DND-41 (cell line): ENCODE results near the gene EPB41L4A.

Experiments
- ATAC-seq: fragments of 200-7000 bp; cut with Tn5 transposase; 3 replicates; pipeline ENCODE4 v1.9.1; 2021; ENCODE audit warnings: low read depth; ENCODE audit not compliant: insufficient read depth
- DNase-seq: peaks from one replicate; pipeline ENCODE4 v3.0.0-alpha.2; 2020
- H2AFZ ChIP-seq: 2 replicates; pipeline ENCODE4 v1.6.0; 2012; ENCODE audit warnings: low read depth, low read length
- H3K27ac ChIP-seq: 2 replicates; pipeline ENCODE4 v1.5.1; 2012; ENCODE audit warnings: low read length, inconsistent platforms
- H3K27me3 ChIP-seq: fragments of 200-600 bp; sonication (generic); 2 replicates; pipeline ENCODE4 v1.6.0; 2012; ENCODE audit warnings: low read length, mild to moderate bottlenecking, inconsistent platforms; ENCODE audit not compliant: insufficient read depth, poor library complexity
- H3K36me3 ChIP-seq: 2 replicates; pipeline ENCODE4 v1.5.1; 2012; ENCODE audit warnings: low read length, inconsistent platforms; ENCODE audit not compliant: insufficient read depth
- H3K4me1 ChIP-seq: 2 replicates; pipeline ENCODE4 v1.5.1; 2012; ENCODE audit warnings: mild to moderate bottlenecking, low read length; ENCODE audit not compliant: insufficient read depth
- H3K4me2 ChIP-seq: 2 replicates; pipeline ENCODE4 v1.6.0; 2012; ENCODE audit warnings: mild to moderate bottlenecking, moderate library complexity, low read length, inconsistent platforms; ENCODE audit not compliant: insufficient read depth
- H3K4me3 ChIP-seq, 2 experiments: fragments of 200-600 bp in 1 of 2; shearing (Covaris generic) in 1 of 2; 2 replicates each; pipeline ENCODE4 v1.5.1; 2012 to 2016; ENCODE audit warnings: inconsistent platforms in 2 of 2, low read length in 2 of 2, mild to moderate bottlenecking in 2 of 2, low read depth in 1 of 2, moderate library complexity in 1 of 2
- H3K79me2 ChIP-seq: 2 replicates; pipeline ENCODE4 v1.6.0; 2012; ENCODE audit warnings: low read length, inconsistent platforms; ENCODE audit not compliant: insufficient read depth
- H3K9ac ChIP-seq: 2 replicates; pipeline ENCODE4 v1.6.0; 2012; ENCODE audit warnings: low read depth, mild to moderate bottlenecking, inconsistent platforms, low read length, moderate library complexity
- H3K9me3 ChIP-seq: 2 replicates; pipeline ENCODE4 v1.5.1; 2012; ENCODE audit warnings: low read length, moderate library complexity, mild to moderate bottlenecking, inconsistent platforms; ENCODE audit not compliant: insufficient read depth, severe bottlenecking
- H4K20me1 ChIP-seq: 2 replicates; pipeline ENCODE4 v1.6.0; 2012; ENCODE audit warnings: low read length; ENCODE audit not compliant: insufficient read depth
- CTCF ChIP-seq: IDR thresholded peaks from 2 replicates; pipeline ENCODE4 v1.5.1; 2012; ENCODE audit warnings: borderline replicate concordance, low read length, moderate library complexity, mild to moderate bottlenecking; ENCODE audit not compliant: poor library complexity, severe bottlenecking; ENCODE audit errors: extremely low read depth
- EZH2 ChIP-seq: IDR thresholded peaks from 3 replicates; pipeline ENCODE4 v1.6.1; 2012; ENCODE audit warnings: borderline replicate concordance, low read depth, mild to moderate bottlenecking, moderate library complexity, low read length, inconsistent platforms; ENCODE audit not compliant: severe bottlenecking

EPB41L4A gene

GRCh38 chr5:112390327-112390726, 28.8 kb downstream of the EPB41L4A start:
- ATAC-seq = no peak
- TF ChIP-seq CTCF (no peak), EZH2 (no peak)
- no peak overlapping the region for H3K9ac ChIP-seq
- H3K4me2 ChIP-seq = no peak overlapping the region
- no peak overlapping the region for H3K27ac ChIP-seq
- no peaks in the 10 kb centered on the region for H3K79me2 ChIP-seq
- H3K9me3 ChIP-seq = no peaks in the 10 kb centered on the region
- no peak overlapping the region for H3K4me3 ChIP-seq
- no peaks in the 10 kb centered on the region for H3K4me1 ChIP-seq
- DNase-seq = no peak
- no peaks in the 10 kb centered on the region for H3K27me3 ChIP-seq
- no peaks in the 10 kb centered on the region for H4K20me1 ChIP-seq
- no peak overlapping the region for H2AFZ ChIP-seq
- no peaks in the 10 kb centered on the region for H3K36me3 ChIP-seq

- no peak overlapping the region for H2AFZ ChIP-seq
- H3K9ac ChIP-seq = no peak overlapping the region
- no peak overlapping the region for H3K27ac ChIP-seq
- no peak for TF ChIP-seq CTCF
- TF ChIP-seq EZH2 = no peak
- H3K4me2 ChIP-seq = no peak overlapping the region
- no peaks in the 10 kb centered on the region for H3K79me2 ChIP-seq
- H3K27me3 ChIP-seq = no peaks in the 10 kb centered on the region
- no peaks in the 10 kb centered on the region for H3K9me3 ChIP-seq
- H3K36me3 ChIP-seq = no peaks in the 10 kb centered on the region
- no peaks in the 10 kb centered on the region for H3K4me1 ChIP-seq
- ATAC-seq = no peak
- no peak overlapping the region for H3K4me3 ChIP-seq
- no peak for DNase-seq
- no peaks in the 10 kb centered on the region for H4K20me1 ChIP-seq
Measured at GRCh38 chr5:112388739-112389138, 30.3 kb downstream of the EPB41L4A start.

GRCh38 chr5:112388074-112388473, 31.0 kb downstream of the EPB41L4A start:
- H3K9me3 ChIP-seq = no peaks in the 10 kb centered on the region
- no peak overlapping the region for H3K4me2 ChIP-seq
- DNase-seq (no peak), ATAC-seq (no peak)
- H2AFZ ChIP-seq = no peak overlapping the region
- H3K27me3 ChIP-seq = no peaks in the 10 kb centered on the region
- TF ChIP-seq CTCF (no peak), EZH2 (no peak)
- H3K4me3 ChIP-seq = no peak overlapping the region
- H3K79me2 ChIP-seq = no peaks in the 10 kb centered on the region
- H3K4me1 ChIP-seq = no peaks in the 10 kb centered on the region
- no peak overlapping the region for H3K9ac ChIP-seq
- H3K27ac ChIP-seq = no peak overlapping the region
- H3K36me3 ChIP-seq = no peaks in the 10 kb centered on the region
- no peaks in the 10 kb centered on the region for H4K20me1 ChIP-seq

GRCh38 chr5:112386766-112387165, 32.3 kb downstream of the EPB41L4A start:
- H4K20me1 ChIP-seq = no peaks in the 10 kb centered on the region
- no peak overlapping the region for H2AFZ ChIP-seq
- no peak overlapping the region for H3K4me2 ChIP-seq
- ATAC-seq = no peak
- H3K4me1 ChIP-seq = no peaks in the 10 kb centered on the region
- H3K79me2 ChIP-seq = no peaks in the 10 kb centered on the region
- TF ChIP-seq CTCF = no peak
- TF ChIP-seq EZH2 = no peak
- no peak for DNase-seq
- H3K9ac ChIP-seq = no peak overlapping the region
- H3K4me3 ChIP-seq = no peak overlapping the region
- no peaks in the 10 kb centered on the region for H3K36me3 ChIP-seq
- no peaks in the 10 kb centered on the region for H3K9me3 ChIP-seq
- H3K27me3 ChIP-seq = no peaks in the 10 kb centered on the region
- no peak overlapping the region for H3K27ac ChIP-seq
